ENCODE measurements around the gene C16orf86. TPM values are rescaled to one million over a fixed set of nuclear protein-coding genes. Genes with fewer than 3 reads are reported as not detected.
A peak's percentile ranks its signal among the peaks of the same experiment; 100 is the strongest.

C16orf86 gene
- total RNA-seq, result 1 to 10 TPM; 3.5 to 4.4 (median 3.6) TPM
- 4.8 TPM for total RNA-seq (2013)

GRCh38 chr16:67666559-67667452, at the start of gene C16orf86, which contains the start of gene ENKD1:
C16orf86 (plus strand) TSS chr16:67666814; CDS start chr16:67666971, 157 bp downstream.
ENKD1 (minus strand) TSS chr16:67666750; CDS start chr16:67666442, 308 bp downstream.
- Mint-ChIP-seq H3K4me3 (peak within 1 kb of the TSS; percentile 94), H3K9me3 (no peaks in the 10 kb centered on the region), H3K4me1 (peaks cover 5 to 22% of the 10 kb centered on the region in 2 donors), H3K36me3 (no peaks in the 10 kb centered on the region), H3K27me3 (ENCODE audit: low read depth in 2 of 2) (no peaks in the 10 kb centered on the region), H3K27ac (peak within 1 kb of the TSS; percentile 65 to 90)
- Histone ChIP-seq H3K9me3 (ENCODE audit: control insufficient read depth, insufficient read depth, low read length) (no peaks in the 10 kb centered on the region), H3K36me3 (ENCODE audit: control insufficient read depth, insufficient read depth, low read length) (no peaks in the 10 kb centered on the region), H3K27ac (ENCODE audit: low read length) (peak within 1 kb of the TSS; percentile 50), H3K4me3 (ENCODE audit: low read length) (peak within 1 kb of the TSS; percentile 50), H3K4me1 (ENCODE audit: control insufficient read depth, insufficient read depth, low read length) (peaks cover 33% of the 10 kb centered on the region), H3K27me3 (ENCODE audit: control insufficient read depth, insufficient read depth, low read length) (no peaks in the 10 kb centered on the region)
- WGBS (ENCODE audit: insufficient coverage), result 6% methylated on average over 78 of the region's 78 CpGs
- TF ChIP-seq CTCF (IDR thresholded peaks at IDR 0.05), result no peak
- DNase-seq, result peak; percentile 78 to 92
- peak; percentile 78 to 80 (median 79) for ATAC-seq
- intact Hi-C loops (cut with micrococcal nuclease), result loop anchor here (1.0 to 5.0 kb wide), 2 partner anchors 52 to 140 kb away; partner anchors contain the start of genes GFOD2, RANBP10 and TSNAXIP1

GRCh38 chr16:67628216-67628615, 38.4 kb upstream of the C16orf86 start:
- peaks cover 4 to 6% of the 10 kb centered on the region in 2 donors for H3K4me1 Mint-ChIP-seq

GRCh38 chr16:67632415-67633172, 34.0 kb upstream of the C16orf86 start:
- H3K4me3 Mint-ChIP-seq, result no peak overlapping the region
- no peaks in the 10 kb centered on the region for H3K9me3 Mint-ChIP-seq
- H3K4me1 ChIP-seq (ENCODE audit: control insufficient read depth, insufficient read depth, low read length), result no peaks in the 10 kb centered on the region
- no peak for TF ChIP-seq CTCF (IDR thresholded peaks at IDR 0.05)
- intact Hi-C loops (cut with micrococcal nuclease), result no loop called here
- 97% methylated on average over 7 of the region's 7 CpGs for WGBS (ENCODE audit: insufficient coverage)
- H3K27ac Mint-ChIP-seq, result peak overlapping the region in 1 of 2 donors; percentile 37
- peaks cover 21% of the 10 kb centered on the region for H3K36me3 Mint-ChIP-seq
- ATAC-seq (no peak), DNase-seq (no peak)
- H3K27me3 ChIP-seq (ENCODE audit: control insufficient read depth, insufficient read depth, low read length), result no peaks in the 10 kb centered on the region
- no peaks in the 10 kb centered on the region for H3K9me3 ChIP-seq (ENCODE audit: control insufficient read depth, insufficient read depth, low read length)
- no peak overlapping the region for H3K4me3 ChIP-seq (ENCODE audit: low read length)
- H3K36me3 ChIP-seq (ENCODE audit: control insufficient read depth, insufficient read depth, low read length), result peaks cover 66% of the 10 kb centered on the region
- H3K4me1 Mint-ChIP-seq, result peaks cover 4 to 6% of the 10 kb centered on the region in 2 donors
- H3K27me3 Mint-ChIP-seq (ENCODE audit: low read depth in 2 of 2), result no peaks in the 10 kb centered on the region
- no peak overlapping the region for H3K27ac ChIP-seq (ENCODE audit: low read length)

More at GRCh38 chr16:67628216-67628615, 38.4 kb upstream of the C16orf86 start:
- DNase-seq (no peak), ATAC-seq (no peak)
- Histone ChIP-seq H3K9me3 (ENCODE audit: control insufficient read depth, insufficient read depth, low read length) (no peaks in the 10 kb centered on the region), H3K4me1 (ENCODE audit: control insufficient read depth, insufficient read depth, low read length) (no peaks in the 10 kb centered on the region), H3K27me3 (ENCODE audit: control insufficient read depth, insufficient read depth, low read length) (no peaks in the 10 kb centered on the region), H3K27ac (ENCODE audit: low read length) (no peak overlapping the region), H3K4me3 (ENCODE audit: low read length) (no peak overlapping the region), H3K36me3 (ENCODE audit: control insufficient read depth, insufficient read depth, low read length) (peaks cover 76% of the 10 kb centered on the region)
- WGBS (ENCODE audit: insufficient coverage), result 96% methylated on average over 14 of the region's 14 CpGs
- H3K4me3 Mint-ChIP-seq, result no peak overlapping the region
- intact Hi-C loops (cut with micrococcal nuclease), result no loop called here
- peaks cover 13% of the 10 kb centered on the region for H3K36me3 Mint-ChIP-seq
- H3K27me3 Mint-ChIP-seq (ENCODE audit: low read depth in 2 of 2), result no peaks in the 10 kb centered on the region
- no peak for TF ChIP-seq CTCF (IDR thresholded peaks at IDR 0.05)
- no peaks in the 10 kb centered on the region for H3K9me3 Mint-ChIP-seq
- no peak overlapping the region for H3K27ac Mint-ChIP-seq
